PC-3 (cell line): ENCODE data around the gene PDCD11.

Source experiments
- CTCF ChIP-seq: fragments of 300-600 bp; sonication (generic); conservative IDR thresholded peaks from 2 replicates; pipeline ENCODE4 v1.5.1; 2017; ENCODE audit warnings: antibody characterized with exemption, low read depth, mild to moderate bottlenecking, low read length
- EZH2 ChIP-seq: fragments of 300-600 bp; sonication (generic); IDR thresholded peaks from one replicate; pipeline ENCODE4 v1.6.1; 2017; ENCODE audit warnings: antibody characterized with exemption, mild to moderate bottlenecking, low read length; ENCODE audit not compliant: unreplicated experiment
- EZH2phosphoT487 ChIP-seq: fragments of 300-600 bp; sonication (generic); IDR thresholded peaks from 2 replicates; pipeline ENCODE4 v1.6.1; 2018; ENCODE audit warnings: mild to moderate bottlenecking, antibody characterized with exemption, low read length, borderline replicate concordance

GRCh38 chr10:103441611-103442010 lies 45.2 kb downstream of the PDCD11 start:
- TF ChIP-seq CTCF, result no peak
- no peak for TF ChIP-seq EZH2phosphoT487
- TF ChIP-seq EZH2, result no peak
